UCSD-AML1 (cell line): ENCODE results near the gene MLLT6.

Experiments
- DNase-seq: peaks from one replicate; lab custom pipeline; 2025; ENCODE audit not compliant: unreplicated experiment; lab: John Stamatoyannopoulos, UW

MLLT6 gene

GRCh38 chr17:38706505-38707216 lies 1.6 kb downstream of the MLLT6 start:
- DNase-seq: no peak

GRCh38 chr17:38707678-38708351 lies 2.7 kb downstream of the MLLT6 start:
- no peak for DNase-seq

- DNase-seq: no peak
These were observed 4.2 kb downstream of the MLLT6 start for GRCh38 chr17:38709104-38709820.

DNA sequence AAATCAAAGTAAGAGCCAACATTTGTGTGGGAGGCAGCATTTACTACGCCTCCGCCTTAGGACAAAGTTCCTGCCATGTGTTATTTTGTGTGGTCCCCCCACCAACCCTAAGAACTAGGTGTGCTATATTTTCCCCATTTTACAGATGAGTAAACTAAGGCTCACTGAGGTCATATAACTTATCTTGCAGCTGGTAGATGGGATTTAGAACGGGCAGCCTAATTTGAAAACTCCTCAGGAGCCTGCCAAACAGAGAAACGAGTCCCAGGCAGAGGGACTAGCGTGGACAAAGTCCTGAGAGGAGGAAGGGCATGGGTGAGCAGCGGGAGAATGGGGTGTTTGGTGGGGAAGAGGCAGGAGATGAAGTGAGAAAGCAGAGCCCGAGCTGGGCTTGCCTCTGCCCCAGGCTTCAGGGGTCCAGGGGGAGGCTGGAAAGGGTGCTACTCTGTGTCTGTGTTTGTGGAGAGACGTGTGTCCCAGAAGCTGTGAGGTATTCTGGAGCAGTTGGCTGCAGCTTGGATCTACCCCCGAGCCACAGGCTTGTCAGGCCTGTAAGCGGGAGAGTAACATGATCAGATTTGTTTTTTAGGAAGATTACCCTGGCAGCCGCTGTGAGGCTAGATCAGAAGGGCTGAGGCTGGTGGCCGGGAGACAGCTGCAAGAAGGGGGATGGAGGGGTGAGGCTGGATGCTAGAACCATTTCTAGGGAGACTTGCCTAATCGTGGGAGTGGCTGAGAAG lies 5.0 kb downstream of the MLLT6 start:
- DNase-seq: no peak

- no peak for DNase-seq
These were observed 5.5 kb downstream of the MLLT6 start for GRCh38 chr17:38710604-38710962.

GRCh38 chr17:38710985-38711384 lies 5.9 kb downstream of the MLLT6 start:
- DNase-seq: no peak

DNA sequence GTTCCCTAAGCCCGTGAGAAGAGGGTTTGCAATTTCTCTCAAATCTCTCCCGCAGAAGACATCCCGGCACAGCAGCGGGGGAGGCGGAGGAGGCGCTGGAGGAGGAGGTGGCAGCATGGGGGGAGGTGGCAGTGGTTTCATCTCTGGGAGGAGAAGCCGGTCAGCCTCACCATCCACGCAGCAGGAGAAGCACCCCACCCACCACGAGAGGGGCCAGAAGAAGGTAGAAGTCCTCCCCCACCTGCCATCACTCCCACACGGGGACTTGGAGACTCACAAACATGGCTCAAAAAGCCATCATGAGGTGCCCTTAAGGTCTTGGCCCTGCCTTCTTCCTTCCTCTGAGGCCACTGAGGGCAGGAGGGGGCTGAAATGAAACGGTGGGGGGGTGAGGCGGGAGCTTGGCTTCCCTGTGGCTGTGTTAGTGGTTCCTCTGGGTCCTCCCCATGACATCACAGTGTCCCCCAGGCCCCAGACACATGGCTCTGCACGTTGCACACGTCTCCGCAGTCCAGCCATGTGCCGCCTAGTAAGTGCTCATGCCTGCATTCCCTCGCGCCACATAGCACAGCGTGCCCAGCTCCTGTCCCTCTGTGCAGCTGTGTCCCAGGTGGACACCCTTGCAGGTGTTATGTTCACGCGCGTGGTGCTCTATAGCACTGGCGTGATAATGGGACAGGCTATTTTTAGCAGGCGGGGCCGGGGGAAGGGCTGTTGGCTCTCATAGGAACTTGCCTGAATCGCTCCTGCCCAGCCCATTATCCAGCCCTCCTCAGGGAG lies 6.9 kb downstream of the MLLT6 start:
- DNase-seq: peak; percentile 25

DNA sequence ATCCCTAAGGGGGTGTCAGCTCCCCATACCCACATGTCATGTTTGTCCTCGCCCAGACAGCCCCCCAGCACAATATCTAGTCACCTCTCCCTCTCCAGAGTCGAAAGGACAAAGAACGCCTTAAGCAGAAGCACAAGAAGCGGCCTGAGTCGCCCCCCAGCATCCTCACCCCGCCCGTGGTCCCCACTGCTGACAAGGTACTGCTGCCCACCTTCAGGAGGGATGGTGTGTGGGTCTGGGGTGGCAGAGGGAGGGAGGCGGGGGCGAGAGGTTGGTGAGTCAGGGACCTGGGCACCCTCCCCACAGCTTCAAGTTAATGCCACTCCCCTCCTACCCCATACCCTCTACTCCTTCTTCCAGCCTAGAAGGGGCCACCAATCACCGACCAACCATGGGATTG lies 7.5 kb downstream of the MLLT6 start:
- DNase-seq: no peak

- no peak for DNase-seq
These were observed 8.5 kb downstream of the MLLT6 start for GRCh38 chr17:38713456-38714075.

DNA sequence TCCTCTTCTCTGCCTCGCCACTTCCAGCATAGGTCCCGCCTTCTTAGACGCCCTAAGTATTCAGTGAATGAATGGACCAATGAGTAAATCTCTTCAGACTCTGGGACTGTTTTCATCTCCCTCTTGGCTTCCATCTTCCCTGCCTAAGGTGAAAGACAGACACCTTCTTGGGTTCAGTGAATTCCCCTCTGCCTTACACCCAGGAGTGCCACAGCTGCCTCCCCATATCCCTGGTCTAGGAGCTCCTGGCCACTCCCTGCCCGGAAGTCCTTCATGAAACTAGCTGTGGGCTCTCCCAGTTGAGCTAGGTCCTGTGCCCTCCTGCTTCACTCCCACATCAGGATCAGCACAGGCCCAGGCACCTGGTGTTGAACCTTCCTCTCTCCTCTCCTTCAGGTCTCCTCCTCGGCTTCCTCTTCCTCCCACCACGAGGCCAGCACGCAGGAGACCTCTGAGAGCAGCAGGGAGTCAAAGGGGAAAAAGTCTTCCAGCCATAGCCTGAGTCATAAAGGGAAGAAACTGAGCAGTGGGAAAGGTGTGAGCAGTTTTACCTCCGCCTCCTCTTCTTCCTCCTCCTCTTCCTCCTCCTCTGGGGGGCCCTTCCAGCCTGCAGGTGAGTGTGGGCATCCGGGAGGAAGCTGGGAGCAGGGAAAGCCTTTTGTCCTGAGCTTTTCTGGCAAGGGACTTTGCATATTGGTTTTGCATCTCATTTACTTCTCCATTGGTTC lies 10.3 kb downstream of the MLLT6 start:
- DNase-seq: no peak

- no peak for DNase-seq
These were observed 11.4 kb downstream of the MLLT6 start for GRCh38 chr17:38716368-38717005.

DNA sequence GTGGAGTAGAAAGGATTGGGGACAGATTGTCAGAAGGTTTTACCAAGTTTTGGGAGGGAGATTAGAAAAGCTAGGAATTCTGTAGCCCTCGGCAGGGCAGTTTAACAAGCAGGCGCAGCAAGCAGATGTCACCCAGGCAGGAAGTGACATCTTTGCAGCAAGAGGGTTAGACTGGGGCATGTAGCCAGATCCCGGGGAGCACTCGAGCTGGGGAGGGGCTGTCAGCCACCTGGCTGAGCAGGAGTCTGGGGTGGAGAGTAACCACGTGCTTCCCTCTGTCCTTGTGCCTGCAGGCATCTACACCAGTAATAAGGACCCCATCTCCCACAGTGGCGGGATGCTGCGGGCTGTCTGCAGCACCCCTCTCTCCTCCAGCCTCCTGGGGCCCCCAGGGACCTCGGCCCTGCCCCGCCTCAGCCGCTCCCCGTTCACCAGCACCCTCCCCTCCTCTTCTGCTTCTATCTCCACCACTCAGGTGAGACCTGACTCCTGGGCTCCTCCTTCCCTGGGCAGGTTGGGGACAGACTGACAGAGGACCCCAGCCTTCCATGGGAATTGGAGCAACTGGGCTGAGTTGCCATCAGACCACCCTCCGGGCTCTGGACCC lies 12.2 kb downstream of the MLLT6 start:
- no peak for DNase-seq

DNA sequence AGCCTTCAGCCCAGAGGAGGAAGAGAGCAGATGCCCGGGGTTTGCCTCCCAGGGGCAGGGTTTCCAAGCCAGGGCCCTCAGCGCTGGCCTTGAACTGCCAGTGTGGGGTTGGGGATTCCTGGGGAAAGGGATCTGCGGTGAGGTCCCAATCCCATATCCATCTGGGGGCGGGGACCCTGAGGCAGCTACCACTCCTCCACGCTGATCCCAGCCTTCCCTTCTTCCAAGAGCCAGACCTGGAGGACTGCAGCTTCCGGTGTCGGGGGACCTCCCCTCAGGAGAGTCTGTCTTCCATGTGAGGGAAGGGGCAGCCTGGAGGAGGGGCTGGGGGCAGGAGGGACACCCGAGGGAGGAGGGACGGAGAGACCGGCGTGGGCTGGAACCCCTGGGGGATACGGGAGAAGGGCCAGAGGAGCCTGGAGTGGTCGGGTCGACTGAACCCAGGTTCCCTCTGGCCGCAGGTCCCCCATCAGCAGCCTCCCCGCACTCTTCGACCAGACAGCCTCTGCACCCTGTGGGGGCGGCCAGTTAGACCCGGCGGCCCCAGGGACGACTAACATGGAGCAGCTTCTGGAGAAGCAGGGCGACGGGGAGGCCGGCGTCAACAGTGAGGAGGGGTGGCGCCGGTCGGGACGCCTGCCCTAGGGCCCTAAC lies 14.3 kb downstream of the MLLT6 start:
- DNase-seq: no peak

GRCh38 chr17:38719943-38720641 lies 15.0 kb downstream of the MLLT6 start:
- DNase-seq: no peak

DNA sequence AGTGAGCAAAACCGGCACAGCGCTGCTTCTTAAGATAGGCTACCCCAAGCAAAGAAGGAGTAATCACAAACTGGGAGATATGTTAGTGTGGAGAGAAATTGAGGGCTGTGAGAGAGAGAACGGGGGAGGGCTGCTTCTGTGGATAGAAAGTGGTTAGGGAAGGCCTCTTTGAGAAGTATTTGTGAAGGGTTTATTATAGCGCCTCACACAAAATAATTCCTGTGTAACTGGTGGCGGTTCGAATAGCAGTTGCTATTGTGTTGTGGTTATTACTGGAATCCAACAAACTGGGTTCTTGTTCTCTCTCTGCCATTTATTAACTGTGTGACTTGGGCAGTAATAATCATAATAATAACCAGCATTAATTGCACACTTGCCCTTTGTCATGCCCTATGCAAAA lies 15.9 kb downstream of the MLLT6 start:
- no peak for DNase-seq

DNA sequence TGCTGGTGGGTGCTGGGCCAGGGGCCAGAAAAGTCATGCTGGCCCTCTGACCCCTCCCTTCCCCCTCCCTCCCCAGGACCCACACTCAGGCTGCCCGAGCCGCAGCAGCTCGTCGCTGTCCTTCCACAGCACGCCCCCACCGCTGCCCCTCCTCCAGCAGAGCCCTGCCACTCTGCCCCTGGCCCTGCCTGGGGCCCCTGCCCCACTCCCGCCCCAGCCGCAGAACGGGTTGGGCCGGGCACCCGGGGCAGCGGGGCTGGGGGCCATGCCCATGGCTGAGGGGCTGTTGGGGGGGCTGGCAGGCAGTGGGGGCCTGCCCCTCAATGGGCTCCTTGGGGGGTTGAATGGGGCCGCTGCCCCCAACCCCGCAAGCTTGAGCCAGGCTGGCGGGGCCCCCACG lies 16.7 kb downstream of the MLLT6 start:
- no peak for DNase-seq

- DNase-seq: no peak
These were observed 19.4 kb downstream of the MLLT6 start for GRCh38 chr17:38724337-38724988.
